Heart left ventricle (tissue), 13 donors: ENCODE data around the gene EPYC.

Experiments used
- CTCF ChIP-seq, 12 donors: fragments of 200-600 bp; sonication (generic) in 4 of 12; IDR thresholded peaks; one replicate each; pipeline versions ENCODE4 v1.5.0 to v1.8.0; 2018 to 2022; ENCODE audit warnings: antibody characterized with exemption in 12 of 12, mild to moderate bottlenecking in 5 of 12
- POLR2A ChIP-seq, 2 donors: fragments of 450-650 bp; IDR thresholded peaks; one replicate each; pipeline ENCODE4 v1.6.1; 2017; ENCODE audit warnings: antibody characterized with exemption in 2 of 2, mild to moderate bottlenecking in 2 of 2, moderate library complexity in 2 of 2
- donor health status: ischemic (EF 13 %, LVEDD 7.1; RV severe dilation, severe dysfunction).
- donor health status: DM: no; HTN: yes; CAD: no.
- donor health status: DM: no; HTN: no; CAD: no.
- donor health status: ischemic (EF 25% LVEDD 6.9; RV normal size, moderate dysfunction).
- donor health status: ischemic (EF 25% LVEDD 5.7; RV mildly dilated, moderate dysfunction).
- donor health status: ischemic (EF 35%, LVEDD 5.7; RV mildly dilated, moderate dysfunction).
- donor health status: nonischemic (EF 11% LVEDD 7.7; RV severe dilation, severe dysfunction).
- donor health status: DM: yes; HTN: yes; CAD: no.
- donor health status: PGD.
- donor health status: ischemic (EF 29% LVEDD 5.4; RV normal size, mild dysfunction).
- donor health status: nonischemic (EF 23%, LVEDD 6.1; RV moderate dilation, normal function).

GRCh38 chr12:90937651-90938050, 67.1 kb downstream of the EPYC start:
- TF ChIP-seq CTCF (IDR thresholded peaks at IDR 0.05) (no peak), POLR2A (IDR thresholded peaks at IDR 0.05) (no peak)
